Colonic mucosa (tissue), 4 donors: Measurements from ENCODE around the gene FOXP1. TPM values are rescaled to one million over a fixed set of nuclear protein-coding genes. Genes with fewer than 3 reads are reported as not detected.
"Not testable (repeated sequence)": the region's sequence is repeated elsewhere in the genome, so short reads cannot be mapped to it uniquely, and the experiment has no call there.

Experiments
- DNase-seq: peaks from one replicate; pipeline ENCODE4 v3.0.0-alpha.2; 2020
- H3K27ac ChIP-seq: fragments of 200-600 bp; one replicate; pipeline ENCODE4 v1.8.0; 2021
- H3K27me3 ChIP-seq: fragments of 200-600 bp; one replicate; pipeline ENCODE4 v1.8.0; 2021
- H3K36me3 ChIP-seq: fragments of 200-600 bp; one replicate; pipeline ENCODE4 v1.8.0; 2021
- H3K4me1 ChIP-seq: fragments of 200-600 bp; one replicate; pipeline ENCODE4 v1.8.0; 2021; ENCODE audit warnings: mild to moderate bottlenecking
- H3K4me3 ChIP-seq: fragments of 200-600 bp; one replicate; pipeline ENCODE4 v1.8.0; 2021
- H3K9ac ChIP-seq, 2 donors: one replicate each; pipeline ENCODE4 v1.7.0; 2013; ENCODE audit warnings: control low read depth in 2 of 2, low read depth in 2 of 2, low read length in 2 of 2
- H3K9me3 ChIP-seq: fragments of 200-600 bp; one replicate; pipeline ENCODE4 v1.8.0; 2021
- CTCF ChIP-seq: fragments of 200-600 bp; IDR thresholded peaks from one replicate; pipeline ENCODE4 v1.8.0; 2022; ENCODE audit warnings: antibody characterized with exemption, mild to moderate bottlenecking
- intact Hi-C: fragments of 100-400 bp; cut with DNase I; formaldehyde crosslinking; loops from one replicate; pipeline ENCODE4 v1.14.1; 2022
- total RNA-seq, 2 donors: library from RNA; stranded (reverse); fragmentation: NEBNext Ultra II Directional in 1 of 2; extraction: Animal tissue kit (Norgen Biotek cat#: 25700) in 1 of 2; gene quantifications; one replicate each; pipeline ENCODE4 v1.2.1, GENCODE V29; 2021
- donor health status: healthy.
- donor health status: DM: no; HTN: no; CAD: no.
- donor health status: DM: no; HTN: no; CAD: no.

Gene FOXP1
- total RNA-seq, 2 donors from 2014 or later: 127 to 128 TPM

DNA sequence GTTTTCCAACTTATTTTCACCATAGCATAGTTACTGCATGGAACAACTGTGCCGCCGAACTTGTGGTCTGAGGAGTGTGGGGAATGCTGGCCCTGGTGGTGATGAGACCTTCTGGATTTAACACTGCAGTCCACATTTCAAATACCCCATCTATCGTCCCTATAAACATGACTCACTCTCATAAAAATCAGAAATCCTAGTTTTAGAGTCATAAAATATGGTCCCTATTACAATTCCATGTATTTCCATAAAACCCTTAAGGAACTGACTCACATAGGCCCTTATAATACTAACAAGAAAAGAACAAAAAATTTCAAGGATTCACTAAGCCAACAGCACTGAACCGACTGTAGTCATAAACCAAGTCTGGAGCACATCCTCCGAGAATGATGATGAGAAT lies 147.2 kb downstream of the FOXP1 start:
- TF ChIP-seq CTCF: no peak
- intact Hi-C loops: no loop called here
- no peak overlapping the region for H3K4me3 ChIP-seq
- H3K27me3 ChIP-seq: no peaks in the 10 kb centered on the region
- DNase-seq: no peak
- no peak overlapping the region for H3K9ac ChIP-seq
- H3K9me3 ChIP-seq: no peaks in the 10 kb centered on the region
- no peak overlapping the region for H3K27ac ChIP-seq
- no peaks in the 10 kb centered on the region for H3K4me1 ChIP-seq
- no peaks in the 10 kb centered on the region for H3K36me3 ChIP-seq

DNA sequence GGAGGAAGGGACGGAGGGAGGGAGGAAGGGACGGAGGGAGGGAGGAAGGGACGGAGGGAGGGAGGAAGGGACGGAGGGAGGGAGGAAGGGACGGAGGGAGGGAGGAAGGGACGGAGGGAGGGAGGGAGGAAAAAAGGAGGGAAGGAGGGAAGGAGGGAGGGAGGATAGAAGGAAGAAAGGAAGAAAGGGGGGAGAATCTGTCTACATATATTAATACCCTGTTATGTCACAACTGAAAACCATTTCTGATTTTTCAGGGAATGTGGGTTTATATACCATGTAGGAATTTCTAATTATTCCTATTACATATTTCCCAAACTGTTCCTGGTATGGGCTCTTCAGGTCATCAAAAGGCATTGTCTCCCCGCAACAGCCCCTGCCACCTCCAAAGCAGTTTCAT lies 147.7 kb downstream of the FOXP1 start:
- H3K27ac ChIP-seq, DNase-seq, H3K27me3 ChIP-seq, H3K9me3 ChIP-seq, H3K4me1 ChIP-seq, H3K36me3 ChIP-seq, intact Hi-C loops, H3K4me3 ChIP-seq, H3K9ac ChIP-seq: not testable (repeated sequence)

DNA sequence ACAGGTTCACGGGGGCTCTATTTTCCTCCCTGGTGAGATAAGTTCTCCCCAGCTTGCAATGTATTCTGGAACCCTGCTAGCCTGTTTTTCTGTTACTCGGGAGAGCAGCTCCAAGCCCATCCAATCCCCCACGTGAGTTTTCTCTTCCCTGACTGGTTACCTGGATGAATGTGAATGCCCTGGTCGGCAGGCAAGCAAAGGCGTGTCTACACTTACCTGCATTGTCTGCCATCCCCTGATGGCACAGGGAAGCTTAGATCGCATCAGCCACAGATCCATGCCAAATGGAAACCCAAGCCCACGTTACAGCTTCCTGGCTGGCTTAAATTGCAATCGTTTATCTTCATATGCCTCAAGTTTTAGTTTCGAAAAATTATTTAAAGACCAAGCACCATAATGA lies 149.9 kb downstream of the FOXP1 start:
- no peak overlapping the region for H3K27ac ChIP-seq
- no peaks in the 10 kb centered on the region for H3K9me3 ChIP-seq
- H3K9ac ChIP-seq: no peak overlapping the region
- peaks cover 2% of the 10 kb centered on the region for H3K4me1 ChIP-seq
- no peak for TF ChIP-seq CTCF
- no peak overlapping the region for H3K4me3 ChIP-seq
- DNase-seq: no peak
- no peaks in the 10 kb centered on the region for H3K36me3 ChIP-seq
- intact Hi-C loops: no loop called here
- H3K27me3 ChIP-seq: no peaks in the 10 kb centered on the region

DNA sequence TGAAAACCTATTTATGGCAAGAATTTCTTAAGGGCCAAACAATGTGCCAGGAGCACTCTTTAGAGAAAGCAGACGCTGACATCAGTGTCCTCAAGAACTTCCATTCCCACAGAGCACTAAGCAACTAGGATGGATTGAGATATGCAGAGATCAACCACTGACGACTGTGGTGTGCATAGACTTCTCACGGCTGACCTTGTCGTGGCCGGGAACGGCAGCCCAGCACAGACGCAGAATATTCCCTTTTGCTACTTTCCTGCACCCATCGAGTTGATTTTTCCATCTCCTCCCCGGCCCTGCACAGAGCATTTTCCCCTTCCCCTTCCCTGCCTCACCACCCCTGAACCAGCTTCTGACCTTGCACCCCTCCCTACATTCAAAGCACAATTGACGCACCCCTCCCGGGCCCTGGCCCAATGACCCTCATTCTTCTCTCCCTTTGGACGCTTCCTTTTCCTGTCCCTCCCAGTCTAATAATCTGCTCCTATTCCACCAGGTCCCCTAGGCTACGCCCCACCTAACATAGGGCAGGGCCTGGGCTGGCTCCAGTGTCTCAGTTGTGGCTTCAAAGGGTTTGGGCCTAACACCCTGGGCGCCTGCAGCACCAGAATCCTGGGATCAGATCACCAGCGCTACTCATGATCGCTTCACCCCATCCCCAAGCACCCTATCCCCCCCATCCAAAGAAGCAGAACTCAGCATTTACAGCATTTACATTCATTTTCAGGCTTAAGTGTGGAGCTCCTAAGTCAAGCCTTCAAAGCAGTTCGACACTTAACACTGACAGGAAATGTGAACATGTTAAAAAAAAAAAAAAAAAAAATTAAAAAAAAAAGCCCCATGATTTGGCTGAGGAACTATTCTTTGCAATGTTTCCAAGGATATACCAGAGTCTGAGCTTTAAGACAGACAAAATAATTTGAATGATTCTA lies 151.2 kb downstream of the FOXP1 start:
- no peaks in the 10 kb centered on the region for H3K36me3 ChIP-seq
- no peaks in the 10 kb centered on the region for H3K27me3 ChIP-seq
- H3K9me3 ChIP-seq: no peaks in the 10 kb centered on the region
- no peak overlapping the region for H3K9ac ChIP-seq
- no peak overlapping the region for H3K4me3 ChIP-seq
- no peak for TF ChIP-seq CTCF
- no peak for DNase-seq
- peaks cover 10% of the 10 kb centered on the region for H3K4me1 ChIP-seq
- intact Hi-C loops: no loop called here
- no peak overlapping the region for H3K27ac ChIP-seq

GRCh38 chr3:71430941-71431552 lies 152.5 kb downstream of the FOXP1 start:
- H3K27me3 ChIP-seq: no peaks in the 10 kb centered on the region
- no peaks in the 10 kb centered on the region for H3K36me3 ChIP-seq
- no peak overlapping the region for H3K9ac ChIP-seq
- TF ChIP-seq CTCF: no peak
- DNase-seq: no peak
- no peak overlapping the region for H3K27ac ChIP-seq
- no peak overlapping the region for H3K4me3 ChIP-seq
- intact Hi-C loops: no loop called here
- H3K4me1 ChIP-seq: peaks cover 10% of the 10 kb centered on the region
- no peaks in the 10 kb centered on the region for H3K9me3 ChIP-seq

- no peaks in the 10 kb centered on the region for H3K36me3 ChIP-seq
- H3K27ac ChIP-seq: no peak overlapping the region
- no peak overlapping the region for H3K9ac ChIP-seq
- no peaks in the 10 kb centered on the region for H3K9me3 ChIP-seq
- H3K4me1 ChIP-seq: peaks cover 10% of the 10 kb centered on the region
- no peak for DNase-seq
- no peak overlapping the region for H3K4me3 ChIP-seq
- H3K27me3 ChIP-seq: no peaks in the 10 kb centered on the region
- TF ChIP-seq CTCF: no peak
- intact Hi-C loops: no loop called here
These were observed 153.9 kb downstream of the FOXP1 start for GRCh38 chr3:71429597-71429988.
